Measurements from ENCODE around the gene MRFAP1L1.
"Not testable (repeated sequence)": the region's sequence is repeated elsewhere in the genome, so short reads cannot be mapped to it uniquely, and the experiment has no call there.

The MRFAP1L1 gene

GRCh38 chr4:6733358-6734164, 23.9 kb upstream of the MRFAP1L1 start:
- DNase-seq, result no peak

- no peak for DNase-seq
Observed at GRCh38 chr4:6732441-6733357, 23.0 kb upstream of the MRFAP1L1 start.

- no peak for DNase-seq
Observed at GRCh38 chr4:6731780-6732179, 22.1 kb upstream of the MRFAP1L1 start.

- no peak for DNase-seq
Observed at GRCh38 chr4:6731318-6731675, 21.6 kb upstream of the MRFAP1L1 start.

- DNase-seq, result no peak
Observed at GRCh38 chr4:6730603-6731317, 21.1 kb upstream of the MRFAP1L1 start.

- no peak for DNase-seq
Observed at GRCh38 chr4:6728320-6729029, 18.8 kb upstream of the MRFAP1L1 start.

GRCh38 chr4:6727943-6728250, 18.2 kb upstream of the MRFAP1L1 start:
- DNase-seq, result no peak

- DNase-seq, result no peak
Observed at GRCh38 chr4:6727081-6727942, 17.6 kb upstream of the MRFAP1L1 start.

GRCh38 chr4:6725427-6725961, 15.8 kb upstream of the MRFAP1L1 start:
- not testable (repeated sequence) for DNase-seq

GRCh38 chr4:6724421-6725111, 14.9 kb upstream of the MRFAP1L1 start:
- no peak for DNase-seq

- DNase-seq, result no peak
Observed at GRCh38 chr4:6723851-6724250, 14.2 kb upstream of the MRFAP1L1 start.

GRCh38 chr4:6722891-6723290, 13.2 kb upstream of the MRFAP1L1 start:
- DNase-seq, result no peak

- DNase-seq, result no peak
Observed at GRCh38 chr4:6721121-6721520, 11.5 kb upstream of the MRFAP1L1 start.

- peak; percentile 65 to 86 (median 78) for DNase-seq
Observed at GRCh38 chr4:6720202-6720699, 10.6 kb upstream of the MRFAP1L1 start.

- DNase-seq, result no peak
Observed at GRCh38 chr4:6719611-6720179, 10.0 kb upstream of the MRFAP1L1 start.

GRCh38 chr4:6718932-6719610, 9.4 kb upstream of the MRFAP1L1 start:
- DNase-seq, result no peak

GRCh38 chr4:6716958-6717655, 7.4 kb upstream of the MRFAP1L1 start:
- DNase-seq, result no peak

- peak; percentile 76 to 86 (median 79) for DNase-seq
Observed at GRCh38 chr4:6716018-6716911, 6.6 kb upstream of the MRFAP1L1 start, which contains the start of gene BLOC1S4. TSS of gene BLOC1S4 (plus strand) at chr4:6716174. CDS start at chr4:6716210, 36 bp downstream.

Data from activated CD4-positive, CD25-positive, alpha-beta regulatory T cell (primary cell).